Adrenal gland (tissue), 5 donors: ENCODE results near the gene OSGEPL1.

ENCODE experiments used
- POLR2A ChIP-seq, 2 donors: fragments of 450-650 bp; IDR thresholded peaks; one replicate each; pipeline ENCODE4 v1.6.1; 2017; ENCODE audit warnings: antibody characterized with exemption in 2 of 2, mild to moderate bottlenecking in 2 of 2, moderate library complexity in 1 of 2
- TF ChIP-seq, protein P1 (sequence below), 6 experiments: fragments of 450-650 bp in 4 of 6; fragments of 200-600 bp in 2 of 6; sonication (generic) in 1 of 6; IDR thresholded peaks; 1 replicate in 5 of 6; 2 replicates in 1 of 6; pipeline versions ENCODE4 v1.5.1 to v1.8.0; 2016 to 2021; ENCODE audit warnings: antibody characterized with exemption in 6 of 6, mild to moderate bottlenecking in 2 of 6, moderate library complexity in 1 of 6
- donor health status: DM: no; HTN: no; CAD: no.

- no peak for TF ChIP-seq POLR2A (IDR thresholded peaks at IDR 0.05)
- TF ChIP-seq, protein P1, sequence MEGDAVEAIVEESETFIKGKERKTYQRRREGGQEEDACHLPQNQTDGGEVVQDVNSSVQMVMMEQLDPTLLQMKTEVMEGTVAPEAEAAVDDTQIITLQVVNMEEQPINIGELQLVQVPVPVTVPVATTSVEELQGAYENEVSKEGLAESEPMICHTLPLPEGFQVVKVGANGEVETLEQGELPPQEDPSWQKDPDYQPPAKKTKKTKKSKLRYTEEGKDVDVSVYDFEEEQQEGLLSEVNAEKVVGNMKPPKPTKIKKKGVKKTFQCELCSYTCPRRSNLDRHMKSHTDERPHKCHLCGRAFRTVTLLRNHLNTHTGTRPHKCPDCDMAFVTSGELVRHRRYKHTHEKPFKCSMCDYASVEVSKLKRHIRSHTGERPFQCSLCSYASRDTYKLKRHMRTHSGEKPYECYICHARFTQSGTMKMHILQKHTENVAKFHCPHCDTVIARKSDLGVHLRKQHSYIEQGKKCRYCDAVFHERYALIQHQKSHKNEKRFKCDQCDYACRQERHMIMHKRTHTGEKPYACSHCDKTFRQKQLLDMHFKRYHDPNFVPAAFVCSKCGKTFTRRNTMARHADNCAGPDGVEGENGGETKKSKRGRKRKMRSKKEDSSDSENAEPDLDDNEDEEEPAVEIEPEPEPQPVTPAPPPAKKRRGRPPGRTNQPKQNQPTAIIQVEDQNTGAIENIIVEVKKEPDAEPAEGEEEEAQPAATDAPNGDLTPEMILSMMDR (IDR thresholded peaks at IDR 0.05) = no peak
These were observed 8.2 kb upstream of the OSGEPL1 start for GRCh38 chr2:189770590-189771322.
